HepG2 (cell line): ENCODE results near the gene NT5C. TPM values are rescaled to one million over a fixed set of nuclear protein-coding genes. Genes with fewer than 3 reads are reported as not detected.

Source experiments
- CC2D1A ChIP-seq: sonication (generic); formaldehyde crosslinking; IDR thresholded peaks from 2 replicates; pipeline ENCODE4 v1.8.1; 2023; ENCODE audit warnings: mild to moderate bottlenecking, missing genetic modification reagents
- CENPBD1 ChIP-seq: sonication (generic); formaldehyde crosslinking; IDR thresholded peaks from 2 replicates; pipeline ENCODE4 v1.8.0; 2022; ENCODE audit warnings: missing genetic modification reagents, low read depth, mild to moderate bottlenecking, borderline replicate concordance
- CENPT ChIP-seq: sonication (generic); formaldehyde crosslinking; IDR thresholded peaks from 2 replicates; pipeline ENCODE4 v1.8.0; 2022; ENCODE audit warnings: low read depth, mild to moderate bottlenecking, moderate library complexity, missing genetic modification reagents
- FOXJ3 ChIP-seq: sonication (generic); formaldehyde crosslinking; IDR thresholded peaks from 2 replicates; pipeline ENCODE4 v1.4.0; 2020; ENCODE audit warnings: missing genetic modification reagents, mild to moderate bottlenecking, borderline replicate concordance
- GATA4 ChIP-seq: sonication (generic); IDR thresholded peaks from 2 replicates; pipeline ENCODE4 v1.6.1; 2016; ENCODE audit warnings: antibody characterized with exemption, low read depth, borderline replicate concordance
- GATAD1 ChIP-seq: IDR thresholded peaks from 2 replicates; pipeline ENCODE4 v1.6.1; 2016; ENCODE audit warnings: missing genetic modification reagents, missing compliant biosample characterization
- KDM5B ChIP-seq: sonication (generic); formaldehyde crosslinking; IDR thresholded peaks from 2 replicates; pipeline ENCODE4 v1.4.0; 2020; ENCODE audit warnings: missing genetic modification reagents, mild to moderate bottlenecking, borderline replicate concordance
- MXI1 ChIP-seq: IDR thresholded peaks from 3 replicates; pipeline ENCODE4 v1.6.1; 2012; ENCODE audit warnings: low read depth, low read length, inconsistent platforms, borderline replicate concordance
- PBX3 ChIP-seq: sonication (generic); formaldehyde crosslinking; IDR thresholded peaks from 2 replicates; pipeline ENCODE4 v1.8.1; 2023; ENCODE audit warnings: missing genetic modification reagents, inconsistent platforms, borderline replicate concordance
- SIX1 ChIP-seq: sonication (generic); formaldehyde crosslinking; IDR thresholded peaks from 2 replicates; pipeline ENCODE4 v1.4.0; 2020; ENCODE audit warnings: missing genetic modification reagents, borderline replicate concordance
- SOX6 ChIP-seq, 2 experiments: fragments of 450-650 bp in 1 of 2; sonication (generic) in 1 of 2; formaldehyde crosslinking in 1 of 2; IDR thresholded peaks; 2 replicates each; pipeline versions ENCODE4 v1.4.0 to v1.6.1; 2017 to 2020; ENCODE audit warnings: antibody characterized with exemption in 1 of 2, mild to moderate bottlenecking in 1 of 2, missing genetic modification reagents in 1 of 2
- SYNCRIP ChIP-seq: fragments of 200-400 bp; formaldehyde crosslinking; IDR thresholded peaks from 2 replicates; pipeline ENCODE4 v1.6.1; 2018; ENCODE audit warnings: mild to moderate bottlenecking, low read depth, low read length; ENCODE audit not compliant: insufficient read depth
- TBX3 ChIP-seq: fragments of 450-650 bp; IDR thresholded peaks from 2 replicates; pipeline ENCODE4 v1.6.1; 2017; ENCODE audit warnings: antibody characterized with exemption, mild to moderate bottlenecking, inconsistent platforms, borderline replicate concordance
- TCF7L2 ChIP-seq: IDR thresholded peaks from 2 replicates; pipeline ENCODE4 v1.6.1; 2011; ENCODE audit warnings: mild to moderate bottlenecking, low read depth, low read length, moderate library complexity
- ZFP36 ChIP-seq: fragments of 150-350 bp; IDR thresholded peaks from 2 replicates; pipeline ENCODE4 v1.6.1; 2018; ENCODE audit warnings: borderline replicate concordance, low read length, low read depth; ENCODE audit not compliant: partially characterized antibody
- ZNF101 ChIP-seq: sonication (generic); formaldehyde crosslinking; IDR thresholded peaks from 2 replicates; pipeline ENCODE4 v1.4.0; 2020; ENCODE audit warnings: mild to moderate bottlenecking, low read depth, missing genetic modification reagents, borderline replicate concordance
- ZNF513 ChIP-seq: sonication (generic); formaldehyde crosslinking; conservative IDR thresholded peaks from 2 replicates; pipeline ENCODE4 v1.5.0; 2020; ENCODE audit warnings: missing genetic modification reagents
- ZNF672 ChIP-seq: sonication (generic); formaldehyde crosslinking; IDR thresholded peaks from 2 replicates; pipeline ENCODE4 v1.8.1; 2022; ENCODE audit warnings: missing genetic modification reagents
- ZSCAN30 ChIP-seq: sonication (generic); formaldehyde crosslinking; IDR thresholded peaks from 2 replicates; pipeline ENCODE4 v1.5.0; 2020; ENCODE audit warnings: mild to moderate bottlenecking, missing genetic modification reagents
- polyA plus RNA-seq, 8 experiments: library from polyadenylated mRNA; depleted of rRNA in 3 of 8; stranded (reverse) in 7 of 8; unstranded in 1 of 8; fragments of >200 nt; fragmentation: Illumina TruSeq in 4 of 8; extraction: Trizol in 4 of 8; gene quantifications; 2 replicates each; pipeline versions ENCODE4 v1.2.1 to v1.2.3, GENCODE V29; 2011 to 2016; ENCODE audit warnings: low read depth in 4 of 8, missing spikeins in 1 of 8, mixed read lengths in 1 of 8; ENCODE audit not compliant: insufficient read depth in 1 of 8
- total RNA-seq, 5 experiments: library from RNA; depleted of rRNA; stranded (reverse); fragments of >200 nt; fragmentation: Illumina TruSeq; extraction: Trizol; gene quantifications; 2 replicates each; pipeline ENCODE4 v1.2.3, GENCODE V29; 2016; ENCODE audit warnings: low read depth in 1 of 5
- TF ChIP-seq, protein P1 (sequence below): sonication (generic); formaldehyde crosslinking; IDR thresholded peaks from 2 replicates; pipeline ENCODE4 v1.5.0; 2020; ENCODE audit warnings: mild to moderate bottlenecking, missing genetic modification reagents

NT5C gene
- total and polyA plus RNA-seq, 2 of the 13 experiments (the other 11 are each of a cell fraction or from before 2014, with no cell fraction given), result 42.8 to 48.6 TPM

DNA sequence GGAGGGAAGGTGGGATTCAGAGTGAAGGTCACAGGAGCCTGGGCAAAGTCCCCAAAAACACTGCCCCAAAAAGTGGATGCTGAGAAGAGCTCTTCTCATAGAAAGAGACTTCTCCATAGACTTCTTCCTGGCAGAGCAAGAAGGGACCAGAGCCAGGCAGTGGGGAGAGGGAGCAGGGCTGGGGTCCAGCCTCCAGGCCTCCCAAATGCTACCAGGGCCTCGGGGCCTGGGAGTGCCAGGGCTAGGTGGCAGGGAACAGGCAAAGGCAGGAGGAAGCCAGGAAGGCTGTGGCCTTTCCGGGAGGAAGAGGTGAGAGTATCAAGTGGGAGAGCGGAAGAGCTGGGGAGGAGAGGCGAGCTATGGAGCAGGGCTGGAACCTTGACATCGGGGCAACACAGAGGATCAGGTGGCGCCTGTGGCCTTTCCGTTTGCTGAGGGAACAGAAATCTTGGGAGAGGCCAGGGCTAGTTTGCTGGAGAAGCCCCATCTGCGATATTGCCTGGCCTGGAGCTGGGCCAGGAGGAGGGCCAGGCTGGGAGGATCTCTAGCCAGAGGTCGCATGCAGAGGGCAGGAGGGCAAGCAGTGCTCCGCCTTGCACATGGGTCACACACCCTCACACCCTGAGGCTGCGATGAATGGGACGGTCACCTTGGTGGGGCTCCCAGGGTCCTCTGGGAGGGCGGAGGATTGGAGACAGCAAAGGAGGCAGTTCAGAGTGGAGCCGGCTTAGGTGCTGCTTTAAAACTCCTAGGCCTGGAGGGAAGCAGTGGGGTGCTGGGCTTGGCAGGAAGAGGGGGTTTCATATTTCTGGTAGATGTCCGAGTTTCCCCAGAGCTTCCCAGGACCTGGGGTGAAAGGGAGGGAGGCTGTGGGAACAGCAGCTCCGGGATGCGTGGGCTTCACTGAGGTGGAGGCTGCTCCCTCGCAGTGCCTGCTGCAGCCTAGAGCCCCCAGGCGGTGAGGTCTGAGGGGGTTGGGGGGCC lies 40.4 kb downstream of the NT5C start (continued):
- TF ChIP-seq SOX6 (IDR thresholded peaks at IDR 0.05) (no peak), SOX6 (CRISPR knock-in tag; IDR thresholded peaks at IDR 0.05) (peak; percentile 1; the same call in 1 of the 2 replicates), TCF7L2 (no peak), CENPBD1 (CRISPR knock-in tag) (no peak), GATA4 (no peak), PBX3 (CRISPR knock-in tag) (no peak), CENPT (no peak; the same call in 1 of the 2 replicates), FOXJ3 (no peak), ZNF101 (no peak), ZFP36 (no peak), GATAD1 (CRISPR knock-in tag) (peak; percentile 34), SIX1 (CRISPR knock-in tag) (peak; percentile 64; the same call in 1 of the 2 replicates), MXI1 (no peak), KDM5B (CRISPR knock-in tag) (no peak; the same call in 1 of the 2 replicates), CC2D1A (CRISPR knock-in tag) (no peak), ZNF672 (no peak), ZSCAN30 (no peak), ZNF513 (CRISPR knock-in tag) (no peak), TBX3 (no peak), SYNCRIP (no peak)
- TF ChIP-seq, protein P1, sequence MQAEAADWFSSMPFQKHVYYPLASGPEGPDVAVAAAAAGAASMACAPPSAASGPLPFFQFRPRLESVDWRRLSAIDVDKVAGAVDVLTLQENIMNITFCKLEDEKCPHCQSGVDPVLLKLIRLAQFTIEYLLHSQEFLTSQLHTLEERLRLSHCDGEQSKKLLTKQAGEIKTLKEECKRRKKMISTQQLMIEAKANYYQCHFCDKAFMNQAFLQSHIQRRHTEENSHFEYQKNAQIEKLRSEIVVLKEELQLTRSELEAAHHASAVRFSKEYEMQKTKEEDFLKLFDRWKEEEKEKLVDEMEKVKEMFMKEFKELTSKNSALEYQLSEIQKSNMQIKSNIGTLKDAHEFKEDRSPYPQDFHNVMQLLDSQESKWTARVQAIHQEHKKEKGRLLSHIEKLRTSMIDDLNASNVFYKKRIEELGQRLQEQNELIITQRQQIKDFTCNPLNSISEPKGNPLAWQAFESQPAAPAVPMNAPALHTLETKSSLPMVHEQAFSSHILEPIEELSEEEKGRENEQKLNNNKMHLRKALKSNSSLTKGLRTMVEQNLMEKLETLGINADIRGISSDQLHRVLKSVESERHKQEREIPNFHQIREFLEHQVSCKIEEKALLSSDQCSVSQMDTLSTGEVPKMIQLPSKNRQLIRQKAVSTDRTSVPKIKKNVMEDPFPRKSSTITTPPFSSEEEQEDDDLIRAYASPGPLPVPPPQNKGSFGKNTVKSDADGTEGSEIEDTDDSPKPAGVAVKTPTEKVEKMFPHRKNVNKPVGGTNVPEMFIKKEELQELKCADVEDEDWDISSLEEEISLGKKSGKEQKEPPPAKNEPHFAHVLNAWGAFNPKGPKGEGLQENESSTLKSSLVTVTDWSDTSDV (CRISPR knock-in tag), result no peak
